Activated gamma-delta T cell treated with Interleukin-2 at 50 U/mL for 16 hours (primary cell): ENCODE results near the gene RALGAPA2.

Experiments used
- DNase-seq: peaks from one replicate; pipeline ENCODE4 v3.0.0-alpha.2; 2020

Gene RALGAPA2

DNA sequence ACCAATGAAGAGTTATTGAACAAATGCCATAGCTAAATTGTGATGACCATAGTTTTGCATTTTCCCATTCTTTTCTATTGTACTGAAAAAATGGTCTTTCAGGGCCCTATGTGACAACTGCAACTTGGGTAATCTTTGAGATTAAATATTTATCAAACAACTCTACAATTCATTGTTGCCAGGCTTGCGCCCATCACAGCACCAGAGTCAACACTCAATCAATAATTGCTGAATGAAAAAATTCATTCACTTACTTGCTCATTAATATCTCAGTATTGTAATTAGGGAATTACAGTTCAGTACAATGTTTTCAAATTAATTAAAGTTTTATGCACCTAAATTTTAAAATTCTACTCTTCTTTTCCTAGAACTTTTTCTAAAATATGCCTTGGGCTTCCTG, 7.7 kb upstream of the RALGAPA2 start:
- no peak for DNase-seq

DNA sequence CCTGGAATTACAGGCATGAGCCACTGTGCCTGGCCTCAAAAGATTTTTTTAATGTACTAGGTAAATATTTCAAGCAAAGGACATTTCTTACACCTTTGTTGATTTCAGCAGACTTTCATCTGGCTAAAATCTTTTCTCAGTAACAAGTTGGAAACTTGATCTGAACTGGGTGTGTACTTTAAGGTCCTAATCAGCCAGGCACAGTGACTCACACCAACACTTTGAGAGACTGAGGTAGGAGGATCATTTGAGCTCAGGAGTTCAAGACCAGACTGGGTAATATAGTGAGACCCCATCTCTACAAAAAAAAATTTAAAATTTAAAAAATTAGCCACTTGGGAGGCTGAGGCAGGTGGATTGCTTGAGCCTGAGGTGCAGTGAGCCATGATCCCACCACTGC, 7.0 kb upstream of the RALGAPA2 start:
- DNase-seq, result no peak

DNA sequence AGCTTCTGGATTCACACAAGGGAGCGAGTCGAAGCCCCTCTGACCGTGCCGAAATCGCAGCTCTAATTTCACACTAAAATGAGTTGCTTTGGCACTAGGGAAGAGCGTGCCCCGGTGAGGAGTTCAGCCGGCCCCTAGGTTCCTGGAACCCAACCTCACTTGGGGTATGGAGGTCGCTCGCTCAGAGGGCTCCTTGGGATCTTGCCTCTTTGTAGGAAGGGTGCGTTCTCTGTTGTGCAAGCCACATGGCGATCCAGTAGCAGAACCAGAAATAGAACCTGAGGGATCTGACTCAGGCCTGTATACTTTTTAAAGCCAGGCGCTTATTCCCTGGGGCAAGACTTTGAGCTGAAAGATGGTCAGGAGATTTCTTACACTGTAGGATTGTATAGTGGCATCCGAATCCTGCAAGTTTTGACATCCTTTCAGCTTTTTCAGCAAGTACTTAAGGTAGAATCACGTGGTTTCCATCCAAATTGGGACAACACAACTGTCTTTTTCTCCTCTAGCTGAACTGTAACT, 861 bp upstream of the RALGAPA2 start:
- no peak for DNase-seq

DNA sequence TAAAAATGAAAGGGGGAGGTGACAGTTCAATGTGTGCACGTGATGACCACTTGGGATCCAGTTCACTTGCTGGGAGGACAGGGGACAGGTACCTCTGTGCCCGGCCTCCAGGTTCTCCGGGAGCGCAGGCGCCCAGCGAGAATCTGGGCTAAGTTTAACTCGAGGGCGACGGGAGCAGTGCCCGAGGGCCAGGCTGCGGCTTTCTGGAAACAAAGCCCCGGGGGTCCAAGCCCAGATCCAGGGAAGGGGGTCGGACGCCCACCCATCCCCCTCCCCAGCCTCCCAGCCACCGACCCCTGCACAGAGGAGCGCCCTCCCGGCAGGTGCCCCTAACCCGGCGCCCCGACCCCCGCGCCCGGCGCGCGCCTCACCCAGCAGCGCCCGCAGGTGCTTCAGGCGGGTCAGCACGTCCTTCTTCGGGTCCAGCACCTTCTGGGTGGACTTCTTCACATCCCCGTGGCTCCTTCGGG, 405 bp downstream of the RALGAPA2 start:
- DNase-seq, result no peak

DNA sequence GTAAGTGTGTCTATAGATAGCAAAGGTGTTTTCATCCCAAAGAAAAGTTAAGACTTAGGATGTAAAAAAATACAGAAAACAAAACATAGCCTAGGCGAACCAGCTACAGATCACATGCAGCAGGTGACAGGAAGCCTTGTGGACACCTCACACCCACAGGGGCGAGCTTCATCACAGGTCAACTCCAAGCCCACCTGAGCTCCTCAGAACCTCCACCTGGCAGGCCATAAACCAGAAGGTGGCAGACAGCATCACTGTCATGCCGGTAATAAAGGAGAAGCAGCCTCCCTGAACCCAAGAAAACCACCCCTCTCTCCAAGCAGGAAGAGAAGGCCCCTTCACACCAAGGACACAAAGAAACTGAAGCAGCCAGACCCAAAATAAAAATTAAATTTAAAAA, 1.0 kb downstream of the RALGAPA2 start:
- peak; percentile 27 for DNase-seq

DNA sequence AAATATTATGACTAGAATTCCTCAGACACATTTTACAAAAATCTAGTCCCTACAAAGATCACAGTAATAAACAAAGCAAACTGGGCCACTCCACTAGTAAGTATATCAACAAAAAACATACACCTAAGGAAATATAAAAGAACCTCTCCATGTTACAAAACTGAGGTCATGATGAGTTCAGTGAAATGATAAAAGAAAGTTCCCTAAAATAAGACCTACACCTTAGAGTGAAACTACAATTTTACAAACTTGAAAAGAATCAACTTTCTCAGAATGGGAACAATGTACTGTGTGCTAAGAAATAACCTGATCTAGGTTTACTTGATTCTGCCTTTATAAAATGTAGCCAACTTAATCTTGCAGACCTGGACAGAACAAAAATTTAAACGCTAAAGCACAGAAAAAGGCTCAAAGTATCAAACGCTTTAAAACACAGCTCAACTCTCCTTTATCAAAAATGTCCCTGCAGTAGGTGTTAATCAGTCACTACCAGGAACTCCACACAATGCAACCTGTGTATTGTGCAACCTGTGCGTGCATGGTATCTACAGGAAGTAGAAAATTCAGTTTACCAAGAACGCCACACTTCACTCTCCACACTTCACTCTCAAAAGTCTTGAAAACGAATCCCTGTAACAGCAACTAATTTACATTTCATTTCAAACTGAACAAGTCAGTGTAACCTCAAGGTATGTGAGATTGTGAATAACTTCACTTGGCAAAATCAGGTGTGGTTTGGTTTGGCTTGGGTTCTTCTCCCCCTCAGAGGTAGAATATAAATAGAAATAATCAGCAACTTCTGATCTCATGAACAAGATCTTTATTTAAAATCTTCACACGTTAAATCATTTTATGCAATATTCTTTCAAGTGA, 1.8 kb downstream of the RALGAPA2 start:
- peak; percentile 20 for DNase-seq

DNA sequence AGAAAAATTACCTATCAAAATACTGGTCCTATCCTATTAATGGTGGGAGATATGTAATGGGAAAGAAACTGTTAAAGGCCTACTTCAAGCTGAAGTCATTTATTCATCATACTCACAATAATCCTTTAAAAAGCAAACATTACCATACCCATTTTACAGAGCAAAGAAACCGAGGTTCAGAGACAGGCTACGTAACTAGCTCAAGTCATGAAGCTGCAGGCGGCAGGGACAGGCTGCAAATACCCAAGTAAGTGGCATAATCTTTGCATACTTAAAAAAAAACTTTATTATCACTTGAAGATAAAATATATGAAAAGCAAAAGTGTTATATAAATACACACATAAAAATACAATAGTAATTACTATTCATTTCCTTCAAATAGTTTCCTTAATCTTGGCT, 2.6 kb downstream of the RALGAPA2 start:
- no peak for DNase-seq

DNA sequence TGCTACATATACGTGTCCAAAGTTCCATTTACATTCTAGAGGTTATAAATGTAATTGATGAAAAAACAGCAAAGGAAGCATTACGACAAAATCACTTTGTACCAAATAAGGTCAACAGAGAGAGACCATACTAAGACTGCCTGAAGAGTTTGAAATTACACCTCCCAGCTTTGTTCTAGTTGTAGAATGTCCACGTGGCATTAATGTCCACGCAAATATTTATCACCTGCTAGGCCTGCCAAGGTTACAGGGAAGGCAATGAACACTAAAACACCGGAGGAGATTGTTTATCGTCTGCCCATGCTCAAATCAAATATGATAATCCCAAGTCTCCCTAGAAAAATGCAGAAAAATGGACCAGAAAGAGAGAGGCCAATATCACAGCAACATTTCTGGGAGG, 6.2 kb downstream of the RALGAPA2 start:
- DNase-seq, result no peak

DNA sequence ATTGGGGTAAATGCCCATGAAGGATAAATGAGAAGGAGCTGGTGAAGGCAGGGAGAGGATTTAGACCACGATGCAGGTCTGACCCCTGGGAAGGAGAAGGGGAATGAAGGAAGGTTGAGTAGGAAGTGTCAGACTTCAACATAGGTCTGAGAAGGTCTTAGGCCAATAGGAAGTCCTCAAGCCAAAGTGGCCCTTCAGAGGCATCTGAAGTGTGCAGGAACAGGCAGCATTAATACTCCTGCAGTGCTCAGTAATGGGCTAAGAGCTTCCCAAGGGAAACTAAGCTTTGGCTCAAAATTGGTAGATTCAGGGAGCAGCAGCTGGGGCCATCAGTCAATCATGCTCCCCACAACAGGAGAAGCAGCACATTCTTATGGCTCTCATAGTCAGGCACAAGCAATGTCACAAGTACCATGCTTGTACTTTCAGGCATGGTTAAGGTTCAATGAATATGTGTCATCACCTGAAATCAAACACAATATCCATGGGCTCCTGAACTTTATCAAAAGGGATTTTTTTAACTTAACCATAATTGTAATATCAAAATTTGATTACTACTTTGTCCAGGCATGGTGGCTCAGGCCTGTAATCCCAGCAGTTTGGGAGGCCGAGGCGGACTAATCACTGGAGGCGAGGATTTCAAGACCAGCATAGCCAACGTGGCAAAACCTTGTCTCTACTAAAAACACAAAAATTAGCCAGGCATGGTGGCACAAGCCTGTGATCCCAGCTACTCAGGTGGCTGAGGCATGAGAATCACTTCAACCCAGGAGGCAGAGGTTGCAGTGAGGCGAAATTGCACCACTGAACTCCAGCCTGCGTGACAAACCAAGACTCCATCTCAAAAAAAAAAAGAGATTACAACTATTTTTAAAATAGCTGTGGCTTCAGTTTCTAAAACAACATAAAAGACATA, 9.9 kb downstream of the RALGAPA2 start:
- DNase-seq, result no peak

DNA sequence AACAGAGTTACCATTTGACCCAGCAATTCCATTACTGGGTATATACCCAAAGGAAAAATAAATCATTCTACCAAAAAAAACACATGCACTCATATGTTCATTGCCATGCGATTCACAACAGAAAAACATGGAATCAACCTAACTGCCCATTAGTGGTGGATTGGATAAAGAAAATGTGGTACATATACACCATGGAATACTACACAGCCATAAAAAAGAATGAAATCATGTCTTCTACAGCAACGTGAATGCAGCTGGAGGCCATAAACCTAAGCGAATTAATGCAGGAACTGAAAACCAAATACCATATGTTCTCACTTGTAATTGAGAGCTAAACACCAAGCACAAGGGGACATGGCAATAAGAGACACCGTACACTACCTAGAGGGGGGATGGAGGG, 12.5 kb downstream of the RALGAPA2 start:
- DNase-seq, result no peak

DNA sequence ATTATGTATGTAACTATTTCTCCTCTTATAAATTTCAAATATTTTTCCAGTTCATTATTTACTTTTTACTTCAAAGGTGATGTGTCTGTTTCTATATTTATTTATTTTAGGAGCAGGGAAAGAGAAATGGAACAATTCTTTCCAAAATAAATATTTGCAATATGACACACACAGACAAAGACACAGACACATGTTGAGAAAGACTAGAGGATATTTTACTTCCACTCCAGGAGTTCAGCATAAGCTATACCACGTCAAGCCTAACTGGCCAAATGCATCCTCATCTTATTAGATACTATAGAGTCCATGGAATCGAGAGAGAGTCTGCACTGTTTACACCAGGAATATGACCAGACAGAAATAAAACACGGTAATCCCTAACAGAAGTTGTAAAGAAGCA, 13.3 kb downstream of the RALGAPA2 start:
- no peak for DNase-seq

DNA sequence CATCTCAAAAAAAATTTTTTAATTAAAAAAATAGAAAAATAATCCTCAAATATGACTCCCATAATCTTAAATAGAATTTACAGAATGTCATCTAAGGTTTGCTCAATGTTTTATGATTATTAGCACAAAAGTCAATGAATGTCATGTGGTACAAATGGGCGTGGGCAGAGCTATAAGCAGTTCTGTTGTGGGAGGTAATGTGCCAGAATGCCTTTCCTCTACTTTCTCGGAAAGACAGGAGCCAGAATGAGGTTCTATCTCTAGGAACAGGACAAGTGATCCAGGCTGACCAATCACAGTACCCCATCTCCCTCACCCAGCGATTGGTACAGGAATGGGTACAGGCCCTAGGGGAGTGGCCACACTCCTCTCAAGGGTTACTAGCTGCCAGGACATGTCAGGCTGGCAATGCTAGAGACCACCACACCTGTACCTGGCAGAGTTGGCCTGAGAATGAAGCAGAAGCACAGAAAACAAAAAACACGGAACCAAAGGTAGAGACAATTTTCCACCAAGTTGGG, 15.1 kb downstream of the RALGAPA2 start:
- no peak for DNase-seq

DNA sequence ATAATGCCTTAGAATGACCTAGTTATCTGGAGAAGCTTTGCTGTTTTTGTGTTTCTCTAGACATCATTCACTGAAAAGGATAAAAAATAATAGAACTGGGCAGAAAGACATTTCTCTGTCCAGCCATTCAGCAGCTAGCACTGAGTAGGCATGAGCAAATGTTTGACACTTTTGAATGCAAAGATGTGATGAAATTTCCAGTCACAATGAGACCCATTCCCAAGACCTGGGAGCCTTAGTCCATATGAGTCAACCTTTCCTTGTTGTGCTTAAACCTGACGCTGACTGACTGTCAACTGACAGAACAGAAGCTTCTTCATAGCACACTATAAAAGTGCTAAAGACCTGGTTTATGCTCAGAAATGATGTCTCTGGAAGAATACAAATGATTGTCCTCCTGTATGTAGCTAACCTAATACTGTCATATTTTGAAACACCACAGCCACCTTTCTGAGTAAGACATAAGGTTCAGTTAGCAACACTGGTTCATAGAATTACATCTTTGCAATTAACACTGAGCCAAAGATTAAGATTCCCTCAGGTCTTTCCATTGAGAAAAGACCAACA, 17.1 kb downstream of the RALGAPA2 start:
- no peak for DNase-seq

DNA sequence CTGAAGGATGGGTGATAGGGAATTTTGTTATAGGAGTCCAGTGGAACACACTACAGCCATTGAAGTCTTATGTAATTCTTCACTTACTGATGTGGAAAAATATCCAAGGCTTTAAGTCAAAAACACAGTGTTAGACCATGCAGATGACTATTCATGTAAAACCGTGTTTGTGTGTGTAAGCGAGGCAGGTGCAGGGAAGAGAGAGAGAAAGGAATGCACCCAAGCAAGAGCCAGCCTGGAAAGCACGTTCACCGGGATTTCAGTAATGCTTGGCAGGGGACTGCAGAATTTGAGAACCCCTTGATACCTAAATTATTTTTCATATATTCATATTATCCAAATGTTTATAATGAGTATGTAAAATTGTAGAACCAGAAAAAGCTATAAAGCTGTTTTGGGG, 17.9 kb downstream of the RALGAPA2 start:
- DNase-seq, result no peak

DNA sequence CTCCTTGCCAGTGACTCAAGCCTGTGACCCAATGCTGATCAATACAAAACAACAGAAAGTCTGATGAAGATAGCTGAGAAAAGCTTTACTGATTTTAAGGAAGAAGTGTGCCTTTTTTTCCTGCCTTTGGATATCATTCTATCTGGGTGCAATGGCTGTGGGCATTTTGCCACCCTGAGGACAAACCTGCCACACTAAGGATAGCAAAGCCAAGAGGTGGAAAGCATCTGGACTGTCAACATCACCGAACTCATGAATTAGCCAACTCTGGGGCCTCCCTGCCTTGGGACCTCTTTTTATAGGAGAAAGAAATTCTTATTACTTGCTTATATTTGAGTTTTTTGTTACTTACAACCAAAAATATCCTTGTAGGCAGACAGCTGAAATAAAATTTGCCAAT, 19.9 kb downstream of the RALGAPA2 start:
- DNase-seq, result no peak

DNA sequence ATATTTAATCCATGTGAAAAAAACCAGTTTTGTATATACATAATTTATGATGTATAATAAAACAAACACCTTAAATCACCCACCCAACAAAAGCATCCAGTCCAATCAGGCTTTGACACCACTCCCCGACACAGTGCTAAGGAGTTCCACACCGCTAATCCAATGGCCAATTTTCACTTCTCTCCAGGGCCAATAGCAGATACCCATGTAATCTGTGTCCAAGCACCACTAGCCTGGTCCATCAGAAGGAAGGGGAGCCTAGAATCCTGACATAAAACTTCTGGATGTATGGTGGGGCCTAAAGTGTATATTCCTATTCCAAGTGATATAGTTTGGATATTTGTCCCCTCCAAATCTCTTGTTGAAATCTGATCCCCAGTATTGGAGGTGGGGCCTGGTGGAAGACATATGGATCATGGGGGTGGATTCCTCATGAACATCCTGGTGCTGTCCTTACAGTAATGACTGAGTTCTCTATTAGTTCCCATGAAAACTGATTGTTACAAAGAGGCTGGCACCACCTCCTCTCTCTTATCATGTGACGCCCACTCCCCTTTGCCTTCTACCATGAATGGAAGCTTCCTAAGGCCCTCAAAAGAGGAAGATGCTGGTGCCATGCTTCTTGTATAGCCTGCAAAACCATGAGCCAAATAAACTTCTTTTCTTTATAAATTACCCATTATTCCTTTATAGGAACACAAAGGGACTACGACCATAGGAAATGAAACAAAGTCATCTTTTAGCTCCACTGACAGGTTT, 20.8 kb downstream of the RALGAPA2 start:
- DNase-seq, result no peak

DNA sequence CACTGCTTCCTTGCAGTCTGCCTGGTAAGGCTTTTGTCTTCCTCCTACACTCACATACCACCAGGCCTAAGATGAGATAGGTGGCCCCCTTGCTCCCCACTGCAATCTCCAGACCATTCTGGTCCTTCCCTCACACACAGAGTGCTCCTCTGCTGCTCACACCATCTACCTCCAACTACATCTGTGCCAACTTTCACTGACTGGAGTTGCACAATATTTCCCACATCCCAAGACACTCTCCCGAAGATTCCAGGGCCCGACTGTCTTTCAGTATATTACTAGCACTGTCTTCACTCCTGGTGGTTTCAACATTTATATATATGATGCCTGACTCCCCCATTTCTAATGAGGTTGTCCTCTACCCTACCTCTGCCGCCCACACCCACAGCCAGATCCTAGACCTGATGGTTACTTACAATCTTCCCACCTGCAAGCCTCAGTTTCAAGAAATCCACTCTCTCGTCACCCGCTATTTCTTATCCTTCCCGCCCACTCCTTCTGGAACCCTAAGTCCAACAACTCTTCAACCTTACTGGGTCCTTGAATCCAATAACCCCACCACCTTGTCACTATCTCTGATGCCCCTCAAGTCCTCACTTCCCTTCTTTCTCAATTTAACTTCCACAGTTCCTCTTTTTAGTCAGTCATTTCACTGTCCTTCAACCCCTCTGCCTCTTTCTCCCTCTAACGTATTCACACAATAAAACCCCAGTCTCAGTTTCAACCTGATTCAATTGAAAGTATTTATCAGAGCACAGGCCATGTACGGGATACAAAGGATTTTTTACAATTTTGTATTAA, 21.6 kb downstream of the RALGAPA2 start:
- no peak for DNase-seq

DNA sequence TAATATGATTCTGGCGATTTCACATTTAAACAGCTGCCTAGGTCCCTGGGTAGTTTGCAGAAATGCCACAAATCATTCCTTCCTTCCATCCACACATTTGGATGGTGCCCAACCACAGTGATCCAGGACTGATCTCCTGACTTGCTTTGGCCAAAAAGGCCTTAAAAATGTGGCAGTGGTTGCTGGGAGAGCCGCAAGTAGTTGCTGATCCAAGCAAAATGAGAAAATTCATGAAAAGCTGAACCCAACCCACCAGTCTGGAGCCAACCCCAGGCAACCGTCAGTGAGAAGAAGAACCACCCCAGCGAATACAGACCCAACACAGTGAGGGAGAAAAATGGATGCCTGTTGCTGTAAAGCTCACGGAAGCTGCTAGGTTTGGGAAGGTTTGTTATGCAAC, 25.1 kb downstream of the RALGAPA2 start:
- DNase-seq, result no peak

DNA sequence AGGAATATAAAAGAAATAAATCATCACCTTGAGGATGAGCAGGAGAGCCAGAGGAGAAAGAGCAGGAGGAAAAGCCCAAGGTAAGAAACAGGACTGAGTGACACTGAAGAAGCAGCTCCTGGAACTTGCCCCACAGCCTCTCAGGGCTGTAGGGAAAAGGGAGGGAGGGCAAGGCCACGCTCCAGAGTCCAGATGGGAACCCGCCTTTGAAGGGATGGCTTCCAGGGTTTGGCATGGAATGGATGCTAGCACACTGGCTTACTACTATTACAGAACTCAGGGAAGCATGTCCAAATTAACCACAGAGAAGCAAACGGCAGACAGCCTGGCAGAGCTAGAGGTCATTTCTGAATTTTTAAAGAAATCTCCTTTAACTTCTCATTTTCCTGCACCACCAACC, 26.8 kb downstream of the RALGAPA2 start:
- DNase-seq, result no peak

DNA sequence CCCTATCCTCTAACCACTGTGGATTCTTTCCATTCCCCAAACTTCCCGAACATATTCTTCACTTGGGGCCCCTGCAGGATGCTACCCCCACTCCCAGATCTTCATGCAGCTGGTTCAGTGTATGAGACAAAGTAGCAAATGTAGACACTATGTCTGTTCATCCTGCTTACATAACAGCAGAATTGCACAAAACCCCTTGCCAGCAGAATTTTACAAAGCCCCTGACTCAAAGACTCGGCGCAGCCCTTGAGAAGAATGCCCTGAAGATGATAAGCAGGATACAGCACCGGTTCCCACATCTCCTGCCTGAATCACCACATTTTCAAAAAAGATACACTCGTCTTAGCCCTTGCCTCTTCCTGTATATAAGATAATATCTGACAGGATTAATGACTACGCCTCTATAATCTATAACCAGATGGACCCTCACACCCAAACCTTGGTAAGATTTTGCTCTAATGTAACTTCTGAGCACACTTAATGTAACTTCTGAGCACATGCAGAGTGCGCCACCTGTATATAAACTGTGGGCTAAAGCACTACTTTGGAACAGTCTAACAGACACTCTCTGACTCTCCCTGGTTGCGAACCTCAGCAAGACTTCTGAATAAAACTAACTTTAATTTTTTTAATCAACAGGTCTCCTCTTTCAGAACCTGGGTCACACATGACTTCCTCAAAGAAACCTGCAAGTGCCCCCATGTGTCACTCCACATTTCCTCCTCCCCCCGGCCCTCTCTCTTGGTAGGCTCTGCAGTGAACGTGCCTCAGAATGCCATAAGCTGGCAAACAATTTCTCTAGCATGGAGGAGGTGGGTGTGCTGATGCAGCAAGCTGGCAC, 28.7 kb downstream of the RALGAPA2 start:
- no peak for DNase-seq
